ENCODE measurements around the gene TMOD3. TPM values are rescaled to one million over a fixed set of nuclear protein-coding genes. Genes with fewer than 3 reads are reported as not detected.

TMOD3 gene
- total and polyA plus RNA-seq, 2 donors (not counting 1 experiment from before 2014, with no cell fraction given), result 33.7 to 35.3 TPM

- H3K79me2 ChIP-seq (ENCODE audit: control insufficient read depth, insufficient read depth, low read length), result no peaks in the 10 kb centered on the region
- H3K9ac ChIP-seq (ENCODE audit: insufficient read depth, low read length), result no peak overlapping the region
- H3K4me3 ChIP-seq (replicated peaks in 1 of 4; ENCODE audit: control extremely low read depth in 1 of 4, insufficient read depth in 1 of 4, low read depth in 3 of 4, low read length in 4 of 4), result no peak overlapping the region
- no peaks in the 10 kb centered on the region for H3K9me3 ChIP-seq (ENCODE audit: control insufficient read depth, insufficient read depth, low read depth, low read length)
- no peak overlapping the region for H3K27ac ChIP-seq (ENCODE audit: insufficient read depth, low read length)
- H3K36me3 ChIP-seq (ENCODE audit: control insufficient read depth, insufficient read depth, low read length), result no peaks in the 10 kb centered on the region
- no peak for DNase-seq (ENCODE audit: low read depth in 2 of 2)
- no peaks in the 10 kb centered on the region for H4K20me1 ChIP-seq (ENCODE audit: control insufficient read depth, extremely low read depth, insufficient read depth, low read length)
- TF ChIP-seq, protein P1, sequence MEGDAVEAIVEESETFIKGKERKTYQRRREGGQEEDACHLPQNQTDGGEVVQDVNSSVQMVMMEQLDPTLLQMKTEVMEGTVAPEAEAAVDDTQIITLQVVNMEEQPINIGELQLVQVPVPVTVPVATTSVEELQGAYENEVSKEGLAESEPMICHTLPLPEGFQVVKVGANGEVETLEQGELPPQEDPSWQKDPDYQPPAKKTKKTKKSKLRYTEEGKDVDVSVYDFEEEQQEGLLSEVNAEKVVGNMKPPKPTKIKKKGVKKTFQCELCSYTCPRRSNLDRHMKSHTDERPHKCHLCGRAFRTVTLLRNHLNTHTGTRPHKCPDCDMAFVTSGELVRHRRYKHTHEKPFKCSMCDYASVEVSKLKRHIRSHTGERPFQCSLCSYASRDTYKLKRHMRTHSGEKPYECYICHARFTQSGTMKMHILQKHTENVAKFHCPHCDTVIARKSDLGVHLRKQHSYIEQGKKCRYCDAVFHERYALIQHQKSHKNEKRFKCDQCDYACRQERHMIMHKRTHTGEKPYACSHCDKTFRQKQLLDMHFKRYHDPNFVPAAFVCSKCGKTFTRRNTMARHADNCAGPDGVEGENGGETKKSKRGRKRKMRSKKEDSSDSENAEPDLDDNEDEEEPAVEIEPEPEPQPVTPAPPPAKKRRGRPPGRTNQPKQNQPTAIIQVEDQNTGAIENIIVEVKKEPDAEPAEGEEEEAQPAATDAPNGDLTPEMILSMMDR (conservative IDR thresholded peaks at IDR 0.05 in 1 of 2, IDR thresholded peaks at IDR 0.05 in 1 of 2; ENCODE audit: low read depth in 1 of 2, low read length in 2 of 2), result no peak
- no peak for TF ChIP-seq EZH2 (IDR thresholded peaks at IDR 0.05; ENCODE audit: low read length, missing control alignments)
- no peak overlapping the region for H3K4me2 ChIP-seq (ENCODE audit: extremely low read depth, insufficient read depth, low read length)
- H3K27me3 ChIP-seq (ENCODE audit: control insufficient read depth, insufficient read depth, low read length), result no peaks in the 10 kb centered on the region
- no peak overlapping the region for H2AFZ ChIP-seq (ENCODE audit: low read length)
- no peaks in the 10 kb centered on the region for H3K4me1 ChIP-seq (ENCODE audit: control insufficient read depth, extremely low read depth, insufficient read depth, low read length)
Measured at GRCh38 chr15:51812598-51812997, 16.9 kb upstream of the TMOD3 start.

GRCh38 chr15:51814606-51815005, 14.8 kb upstream of the TMOD3 start:
- no peaks in the 10 kb centered on the region for H3K27me3 ChIP-seq (ENCODE audit: control insufficient read depth, insufficient read depth, low read length)

DNA sequence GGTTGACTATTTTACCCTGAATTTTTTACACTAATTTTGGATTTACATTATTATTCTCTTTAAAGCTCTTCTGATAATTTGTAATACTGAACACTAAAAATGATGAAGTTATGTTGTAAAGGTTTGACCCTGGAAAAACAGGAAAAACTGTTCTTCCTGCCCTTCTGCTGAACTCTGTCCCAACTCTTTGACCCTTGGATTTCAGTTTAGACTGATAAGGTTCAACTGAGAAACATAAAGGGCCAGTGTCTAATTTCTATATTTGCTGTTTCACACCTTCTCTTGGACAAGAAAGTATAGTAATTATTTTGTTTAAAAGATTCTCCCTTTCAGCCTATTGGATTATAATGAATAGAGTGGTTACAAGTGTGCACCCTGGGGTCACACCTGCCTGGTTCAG, 12.8 kb upstream of the TMOD3 start:
- Histone ChIP-seq H3K4me3 (replicated peaks in 1 of 4; ENCODE audit: control extremely low read depth in 1 of 4, insufficient read depth in 1 of 4, low read depth in 3 of 4, low read length in 4 of 4) (no peak overlapping the region), H3K36me3 (ENCODE audit: control insufficient read depth, insufficient read depth, low read length) (no peaks in the 10 kb centered on the region), H4K20me1 (ENCODE audit: control insufficient read depth, extremely low read depth, insufficient read depth, low read length) (no peaks in the 10 kb centered on the region), H3K79me2 (ENCODE audit: control insufficient read depth, insufficient read depth, low read length) (no peaks in the 10 kb centered on the region), H3K9ac (ENCODE audit: insufficient read depth, low read length) (no peak overlapping the region), H3K4me1 (ENCODE audit: control insufficient read depth, extremely low read depth, insufficient read depth, low read length) (no peaks in the 10 kb centered on the region), H3K4me2 (ENCODE audit: extremely low read depth, insufficient read depth, low read length) (no peak overlapping the region), H3K27me3 (ENCODE audit: control insufficient read depth, insufficient read depth, low read length) (no peaks in the 10 kb centered on the region), H3K27ac (ENCODE audit: insufficient read depth, low read length) (no peak overlapping the region), H2AFZ (ENCODE audit: low read length) (no peak overlapping the region), H3K9me3 (ENCODE audit: control insufficient read depth, insufficient read depth, low read depth, low read length) (no peaks in the 10 kb centered on the region)
- TF ChIP-seq, protein P1 (conservative IDR thresholded peaks at IDR 0.05 in 1 of 2, IDR thresholded peaks at IDR 0.05 in 1 of 2; ENCODE audit: low read depth in 1 of 2, low read length in 2 of 2), result no peak
- no peak for TF ChIP-seq EZH2 (IDR thresholded peaks at IDR 0.05; ENCODE audit: low read length, missing control alignments)
- DNase-seq (ENCODE audit: low read depth in 2 of 2), result no peak

More at GRCh38 chr15:51814606-51815005, 14.8 kb upstream of the TMOD3 start:
- H2AFZ ChIP-seq (ENCODE audit: low read length), result no peak overlapping the region
- H3K36me3 ChIP-seq (ENCODE audit: control insufficient read depth, insufficient read depth, low read length), result no peaks in the 10 kb centered on the region
- no peak overlapping the region for H3K4me2 ChIP-seq (ENCODE audit: extremely low read depth, insufficient read depth, low read length)
- H4K20me1 ChIP-seq (ENCODE audit: control insufficient read depth, extremely low read depth, insufficient read depth, low read length), result no peaks in the 10 kb centered on the region
- H3K4me1 ChIP-seq (ENCODE audit: control insufficient read depth, extremely low read depth, insufficient read depth, low read length), result no peaks in the 10 kb centered on the region
- H3K27ac ChIP-seq (ENCODE audit: insufficient read depth, low read length), result no peak overlapping the region
- no peak overlapping the region for H3K9ac ChIP-seq (ENCODE audit: insufficient read depth, low read length)
- no peak for TF ChIP-seq EZH2 (IDR thresholded peaks at IDR 0.05; ENCODE audit: low read length, missing control alignments)
- TF ChIP-seq, protein P1 (conservative IDR thresholded peaks at IDR 0.05 in 1 of 2, IDR thresholded peaks at IDR 0.05 in 1 of 2; ENCODE audit: low read depth in 1 of 2, low read length in 2 of 2), result no peak
- H3K9me3 ChIP-seq (ENCODE audit: control insufficient read depth, insufficient read depth, low read depth, low read length), result no peaks in the 10 kb centered on the region
- no peaks in the 10 kb centered on the region for H3K79me2 ChIP-seq (ENCODE audit: control insufficient read depth, insufficient read depth, low read length)
- no peak overlapping the region for H3K4me3 ChIP-seq (replicated peaks in 1 of 4; ENCODE audit: control extremely low read depth in 1 of 4, insufficient read depth in 1 of 4, low read depth in 3 of 4, low read length in 4 of 4)
- peak in 1 of 2 donors; percentile 31 for DNase-seq (ENCODE audit: low read depth in 2 of 2)
